Fibroblast of peridontal ligament (primary cell): ENCODE measurements around the gene SEC14L1.

Source experiments
- DNase-seq: peaks from one replicate; pipeline ENCODE4 v3.0.0-alpha.2; 2010; ENCODE audit errors: extremely low read depth

The SEC14L1 gene

GRCh38 chr17:77214328-77214727 is 73.6 kb downstream of the SEC14L1 start:
- no peak for DNase-seq

GRCh38 chr17:77214743-77215142 is 74.0 kb downstream of the SEC14L1 start:
- peak; percentile 34 for DNase-seq

GRCh38 chr17:77215281-77215680 is 74.5 kb downstream of the SEC14L1 start:
- DNase-seq, result no peak

GRCh38 chr17:77216486-77216885 is 75.7 kb downstream of the SEC14L1 start:
- peak; percentile 30 for DNase-seq

GRCh38 chr17:77217123-77217522 is 76.4 kb downstream of the SEC14L1 start:
- no peak for DNase-seq

GRCh38 chr17:77217566-77217965 is 76.8 kb downstream of the SEC14L1 start:
- no peak for DNase-seq

- no peak for DNase-seq
Observed at GRCh38 chr17:77218902-77219301, 78.1 kb downstream of the SEC14L1 start.

- no peak for DNase-seq
Observed at GRCh38 chr17:77222356-77222755, 81.6 kb downstream of the SEC14L1 start.

- no peak for DNase-seq
Observed at GRCh38 chr17:77223642-77224420, 83.1 kb downstream of the SEC14L1 start.

GRCh38 chr17:77225265-77225664 is 84.5 kb downstream of the SEC14L1 start:
- DNase-seq, result no peak

GRCh38 chr17:77227461-77228240 is 86.9 kb downstream of the SEC14L1 start:
- DNase-seq, result no peak

GRCh38 chr17:77228241-77228752 is 87.5 kb downstream of the SEC14L1 start:
- no peak for DNase-seq

GRCh38 chr17:77228816-77229215 is 88.0 kb downstream of the SEC14L1 start:
- DNase-seq, result no peak

GRCh38 chr17:77229786-77230435 is 89.1 kb downstream of the SEC14L1 start:
- DNase-seq, result no peak

- no peak for DNase-seq
Observed at GRCh38 chr17:77230436-77230830, 89.7 kb downstream of the SEC14L1 start.

GRCh38 chr17:77231076-77231871 is 90.5 kb downstream of the SEC14L1 start:
- DNase-seq, result no peak

GRCh38 chr17:77233127-77233526 is 92.4 kb downstream of the SEC14L1 start:
- no peak for DNase-seq

GRCh38 chr17:77233635-77234334 is 93.0 kb downstream of the SEC14L1 start:
- peak; percentile 70 for DNase-seq

- DNase-seq, result no peak
Observed at GRCh38 chr17:77234695-77235094, 93.9 kb downstream of the SEC14L1 start.

GRCh38 chr17:77235370-77235941 is 94.7 kb downstream of the SEC14L1 start:
- DNase-seq, result peak; percentile 89
